ENCODE data around the gene SUGCT. TPM values are rescaled to one million over a fixed set of nuclear protein-coding genes. Genes with fewer than 3 reads are reported as not detected.

SUGCT gene
- total RNA-seq, 1 experiment from 2014 or later: 5.4 TPM

DNA sequence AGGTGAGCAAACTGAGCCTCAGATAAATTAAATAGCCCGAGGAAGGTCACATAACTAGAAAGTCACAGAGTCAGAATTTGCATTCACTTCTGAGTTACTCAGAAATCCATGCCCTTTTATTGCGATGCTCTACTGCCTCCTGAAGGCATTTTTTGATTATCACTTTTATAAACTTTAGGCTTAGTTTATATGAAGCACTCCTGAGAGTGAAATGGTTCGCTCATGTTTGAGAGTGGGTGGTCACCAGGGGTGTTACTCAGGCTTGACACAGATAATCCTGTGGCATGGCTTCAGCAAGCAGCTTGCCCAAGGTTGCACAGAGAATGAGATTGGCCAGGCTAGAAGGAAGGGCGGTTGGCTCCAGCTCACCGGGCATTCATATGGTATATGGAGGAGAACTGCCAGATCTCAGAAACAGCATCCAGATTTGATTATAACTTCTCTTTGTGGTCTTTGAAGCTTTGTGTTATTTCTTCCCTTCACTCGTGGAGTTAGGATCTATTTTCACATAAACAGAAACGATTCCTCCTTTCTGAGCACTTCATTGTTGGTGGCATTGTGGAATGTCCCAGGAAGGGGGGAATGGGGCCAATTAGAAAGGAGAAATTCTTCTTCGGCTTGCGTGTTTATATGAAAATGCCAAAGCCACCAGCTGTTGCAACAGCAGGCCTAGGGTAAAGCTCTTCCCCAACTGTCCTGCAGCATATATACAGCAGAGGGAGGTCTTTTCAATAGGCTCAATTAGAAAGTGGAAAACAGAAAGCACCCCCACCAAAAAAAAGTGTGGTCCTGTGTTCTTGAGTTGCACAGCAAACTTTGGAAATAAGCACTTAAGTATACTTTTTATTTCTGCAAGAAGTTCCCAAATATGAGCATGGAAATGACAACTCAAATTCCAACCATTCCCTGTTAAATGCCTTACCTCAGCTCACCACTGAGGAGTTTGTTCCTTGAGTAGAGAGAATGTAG lies 628.8 kb downstream of the SUGCT start:
- no CpG with 5 or more reads among the region's 9 CpGs for WGBS (ENCODE audit: extremely low coverage, insufficient read length, low lambda C conversion rate)

More for the DNA sequence above, 628.8 kb downstream of the SUGCT start:
- Mint-ChIP-seq H3K4me3 (no peak overlapping the region), H3K9me3 (no peaks in the 10 kb centered on the region), H3K36me3 (ENCODE audit: insufficient read depth in 1 of 3, low read depth in 3 of 3) (no peaks in the 10 kb centered on the region), H3K27ac (peak overlapping the region in 1 of 3 experiments; percentile 91; a peak in 2 of 7 replicates), H3K4me1 (peaks cover 9 to 15% of the 10 kb centered on the region in 2 experiments), H3K27me3 (ENCODE audit: low read depth) (no peaks in the 10 kb centered on the region)
- Histone ChIP-seq H4K20me1 (ENCODE audit: control insufficient read depth, insufficient read depth, insufficient read length) (no peaks in the 10 kb centered on the region), H3K23me2 (ENCODE audit: insufficient read length, low read depth, low read length, poor library complexity, severe bottlenecking) (no peaks in the 10 kb centered on the region), H3K23ac (ENCODE audit: insufficient read length, low read depth, low read length) (no peak overlapping the region), H2BK12ac (ENCODE audit: insufficient read length, low read depth, low read length) (no peak overlapping the region), H3K4me2 (ENCODE audit: insufficient read depth, insufficient read length, low read length) (no peak overlapping the region), H4K5ac (ENCODE audit: insufficient read length, low read depth, low read length) (no peak overlapping the region), H3K79me1 (ENCODE audit: insufficient read depth, low read depth, low read length, poor library complexity, severe bottlenecking) (no peaks in the 10 kb centered on the region), H4K91ac (ENCODE audit: insufficient read length, low read depth, low read length) (no peak overlapping the region), H2BK20ac (ENCODE audit: low read depth, low read length, poor library complexity, severe bottlenecking) (no peak overlapping the region), H3K27ac (ENCODE audit: insufficient read length, low read depth, low read length) (no peak overlapping the region), H3K56ac (ENCODE audit: insufficient read length, low read depth, low read length) (no peak overlapping the region), H3T11ph (ENCODE audit: low read length) (no peak overlapping the region), H3K18ac (ENCODE audit: insufficient read length, low read depth, low read length) (no peak overlapping the region), H3K79me2 (ENCODE audit: insufficient read depth, low read length) (no peaks in the 10 kb centered on the region), H3K9ac (ENCODE audit: extremely low read depth, insufficient read length, low read length) (no peak overlapping the region), H4K8ac (replicated peaks; ENCODE audit: insufficient read length, low read depth, low read length) (no peak overlapping the region), H3K27me3 (ENCODE audit: insufficient read depth, low read length) (no peaks in the 10 kb centered on the region), H3K14ac (ENCODE audit: insufficient read depth, low read length) (no peak overlapping the region), H2BK120ac (ENCODE audit: low read depth, low read length, poor library complexity, severe bottlenecking) (no peak overlapping the region), H2BK15ac (ENCODE audit: low read depth, low read length) (no peak overlapping the region), H3K9me3 (ENCODE audit: control insufficient read depth, low read depth, low read length) (no peaks in the 10 kb centered on the region), H2AK5ac (ENCODE audit: insufficient read length, low read length) (no peak overlapping the region), H2AFZ (ENCODE audit: low read length) (no peak overlapping the region), H2BK5ac (ENCODE audit: insufficient read length, low read length) (no peak overlapping the region), H3K4ac (ENCODE audit: low read depth, low read length) (no peak overlapping the region), H3K4me1 (ENCODE audit: insufficient read depth, low read length) (no peaks in the 10 kb centered on the region)
- no peak for DNase-seq
- TF ChIP-seq, protein P1, sequence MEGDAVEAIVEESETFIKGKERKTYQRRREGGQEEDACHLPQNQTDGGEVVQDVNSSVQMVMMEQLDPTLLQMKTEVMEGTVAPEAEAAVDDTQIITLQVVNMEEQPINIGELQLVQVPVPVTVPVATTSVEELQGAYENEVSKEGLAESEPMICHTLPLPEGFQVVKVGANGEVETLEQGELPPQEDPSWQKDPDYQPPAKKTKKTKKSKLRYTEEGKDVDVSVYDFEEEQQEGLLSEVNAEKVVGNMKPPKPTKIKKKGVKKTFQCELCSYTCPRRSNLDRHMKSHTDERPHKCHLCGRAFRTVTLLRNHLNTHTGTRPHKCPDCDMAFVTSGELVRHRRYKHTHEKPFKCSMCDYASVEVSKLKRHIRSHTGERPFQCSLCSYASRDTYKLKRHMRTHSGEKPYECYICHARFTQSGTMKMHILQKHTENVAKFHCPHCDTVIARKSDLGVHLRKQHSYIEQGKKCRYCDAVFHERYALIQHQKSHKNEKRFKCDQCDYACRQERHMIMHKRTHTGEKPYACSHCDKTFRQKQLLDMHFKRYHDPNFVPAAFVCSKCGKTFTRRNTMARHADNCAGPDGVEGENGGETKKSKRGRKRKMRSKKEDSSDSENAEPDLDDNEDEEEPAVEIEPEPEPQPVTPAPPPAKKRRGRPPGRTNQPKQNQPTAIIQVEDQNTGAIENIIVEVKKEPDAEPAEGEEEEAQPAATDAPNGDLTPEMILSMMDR (conservative IDR thresholded peaks at IDR 0.05): peak; percentile 32; the same call in 1 of the 3 replicates
